GM19023 (cell line): ENCODE measurements around the gene PRSS35.
A peak's percentile ranks its signal among the peaks of the same experiment; 100 is the strongest.
"Not testable (repeated sequence)": the region's sequence is repeated elsewhere in the genome, so short reads cannot be mapped to it uniquely, and the experiment has no call there.

Experiments used
- ATAC-seq: cut with Tn5 transposase; IDR thresholded peaks from one replicate; pipeline ENCODE4 v1.9.1; 2021; ENCODE audit warnings: mild to moderate bottlenecking, moderate library complexity; ENCODE audit not compliant: unreplicated experiment

The PRSS35 gene

GRCh38 chr6:83511901-83512681 lies at the start of gene PRSS35:
TSS of gene PRSS35 (plus strand) at chr6:83512534. CDS start at chr6:83523442, 10,908 bp downstream.
- ATAC-seq = peak; percentile 49

GRCh38 chr6:83463886-83464285 lies 48.4 kb upstream of the PRSS35 start:
- ATAC-seq = no peak

GRCh38 chr6:83464381-83465140 lies 47.8 kb upstream of the PRSS35 start:
- ATAC-seq = no peak

- ATAC-seq = no peak
Measured at GRCh38 chr6:83466328-83466727, 46.0 kb upstream of the PRSS35 start.

- no peak for ATAC-seq
Measured at GRCh38 chr6:83467620-83468036, 44.7 kb upstream of the PRSS35 start.

DNA sequence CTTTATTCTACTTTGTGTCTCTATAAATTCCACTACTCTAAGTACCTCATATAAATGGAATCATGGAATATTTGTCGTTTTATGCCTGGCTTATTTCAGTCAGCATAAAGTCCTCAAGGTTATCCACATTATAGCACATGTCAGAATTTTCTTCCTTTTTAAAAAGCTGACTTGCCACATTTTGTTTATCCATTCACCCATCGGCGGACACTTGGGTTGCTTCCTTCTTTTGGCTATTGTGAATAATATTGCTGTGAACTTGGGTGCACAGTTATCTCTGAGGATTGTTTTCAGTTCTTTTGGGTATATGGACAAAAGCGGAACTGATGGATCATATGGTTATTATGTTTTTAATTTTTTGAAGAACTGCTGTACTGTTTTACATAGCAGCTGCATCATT lies 42.3 kb upstream of the PRSS35 start:
- no peak for ATAC-seq

GRCh38 chr6:83470587-83470986 lies 41.7 kb upstream of the PRSS35 start:
- ATAC-seq = no peak

DNA sequence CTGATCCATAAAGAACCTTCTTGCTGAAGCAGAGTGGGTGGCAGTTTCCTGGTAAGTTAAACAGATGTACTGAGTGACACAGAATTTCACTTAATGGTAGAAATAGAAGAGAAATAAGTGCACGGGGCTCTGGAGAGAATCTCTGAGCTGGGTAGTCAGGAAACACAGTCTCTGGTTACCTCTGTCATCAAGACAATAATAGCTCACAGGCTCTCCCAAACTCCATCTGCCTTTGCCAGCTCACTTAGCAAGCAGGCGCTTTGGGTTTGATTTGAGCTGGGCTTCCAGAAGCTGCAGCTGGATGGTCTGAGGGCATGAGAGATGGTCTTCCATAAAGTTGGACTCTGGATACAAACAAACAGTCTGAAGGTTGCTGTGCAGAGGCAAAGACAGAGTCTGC lies 39.6 kb upstream of the PRSS35 start:
- ATAC-seq = no peak

GRCh38 chr6:83474309-83474708 lies 38.0 kb upstream of the PRSS35 start:
- ATAC-seq = no peak

- no peak for ATAC-seq
Measured at GRCh38 chr6:83476971-83477370, 35.4 kb upstream of the PRSS35 start.

GRCh38 chr6:83479389-83479788 lies 32.9 kb upstream of the PRSS35 start:
- ATAC-seq = no peak

- ATAC-seq = no peak
Measured at GRCh38 chr6:83480470-83480869, 31.9 kb upstream of the PRSS35 start.

GRCh38 chr6:83481938-83482337 lies 30.4 kb upstream of the PRSS35 start:
- not testable (repeated sequence) for ATAC-seq

- no peak for ATAC-seq
Measured at GRCh38 chr6:83488448-83488847, 23.9 kb upstream of the PRSS35 start.

GRCh38 chr6:83488861-83489260 lies 23.5 kb upstream of the PRSS35 start:
- ATAC-seq = no peak

- ATAC-seq = no peak
Measured at GRCh38 chr6:83490217-83490807, 22.0 kb upstream of the PRSS35 start.

- ATAC-seq = no peak
Measured at GRCh38 chr6:83505356-83505755, 7.0 kb upstream of the PRSS35 start.

DNA sequence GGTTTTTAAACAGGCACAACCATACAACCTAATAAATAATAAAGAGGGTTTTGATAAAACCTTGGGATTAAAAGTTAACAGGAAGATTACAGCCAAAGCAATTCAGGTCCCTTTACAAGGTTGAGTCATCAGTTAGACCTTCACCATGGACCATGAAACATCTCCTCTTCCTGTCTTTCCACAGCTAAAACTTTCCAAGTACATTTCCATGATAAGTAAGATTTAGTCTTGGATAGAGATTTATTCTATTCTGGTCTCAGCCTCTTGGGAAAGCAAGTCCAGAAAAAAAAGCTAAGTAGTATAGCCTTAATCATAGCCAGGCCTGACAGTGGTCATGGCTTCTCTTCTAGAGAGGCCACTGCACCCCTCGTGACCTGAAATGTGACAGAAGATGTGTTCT lies 2.9 kb upstream of the PRSS35 start:
- ATAC-seq = no peak

DNA sequence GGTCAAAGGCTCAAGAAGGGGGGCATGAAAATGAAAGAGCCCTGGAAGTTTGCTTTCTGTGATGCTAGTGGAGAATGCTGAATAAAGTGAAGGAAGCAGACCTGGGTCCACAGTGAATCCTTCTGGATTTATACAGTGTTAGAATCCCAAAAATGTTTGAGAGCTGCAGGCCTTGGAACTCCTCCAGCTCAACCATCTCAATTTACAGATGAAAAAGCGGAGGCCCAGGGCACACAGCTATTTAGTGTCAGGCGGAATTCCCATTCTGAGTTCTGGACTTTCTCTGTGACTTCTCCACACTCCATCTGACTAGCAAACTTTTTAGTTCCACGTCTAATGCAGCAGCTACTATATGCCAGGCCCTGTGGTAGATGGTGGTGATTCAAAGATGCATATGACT lies 1.5 kb upstream of the PRSS35 start:
- no peak for ATAC-seq

- no peak for ATAC-seq
Measured at GRCh38 chr6:83511266-83511665, 1.1 kb upstream of the PRSS35 start.

DNA sequence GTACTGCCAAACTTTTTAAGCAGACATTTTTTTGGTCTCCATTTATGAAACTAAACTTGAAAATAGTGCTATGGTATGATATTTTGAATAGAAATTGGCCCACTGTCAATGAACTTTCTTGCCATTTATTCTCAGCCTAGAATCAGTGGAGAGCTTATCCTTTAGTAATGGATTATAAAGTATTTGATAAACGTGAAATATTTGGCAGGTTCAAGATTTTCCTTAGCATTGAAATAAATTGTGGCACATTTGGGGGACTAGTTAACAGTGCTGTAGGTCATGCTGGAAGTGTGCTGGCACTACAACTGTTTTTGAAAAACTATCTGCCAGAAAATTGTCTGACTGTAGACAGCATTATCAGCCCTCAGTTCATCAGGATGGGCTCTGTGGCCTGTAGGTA lies 2.1 kb downstream of the PRSS35 start:
- no peak for ATAC-seq
